Choroid plexus epithelial cell (primary cell): ENCODE measurements around the gene MAN1A1.
"Not testable (repeated sequence)": the region's sequence is repeated elsewhere in the genome, so short reads cannot be mapped to it uniquely, and the experiment has no call there.

ENCODE experiments used
- DNase-seq: peaks from one replicate; pipeline ENCODE4 v3.0.0-alpha.2; 2010; ENCODE audit warnings: low read depth
- H3K4me3 ChIP-seq: 2 replicates; pipeline ENCODE4 v1.5.1; 2011; ENCODE audit warnings: low read depth, mild to moderate bottlenecking, control low read depth, low read length, moderate library complexity
- TF ChIP-seq, protein P1 (sequence below): conservative IDR thresholded peaks from 2 replicates; pipeline ENCODE4 v1.5.1; 2011; ENCODE audit warnings: low read depth, mild to moderate bottlenecking, control low read depth, inconsistent platforms, low read length, moderate library complexity

MAN1A1 gene

DNA sequence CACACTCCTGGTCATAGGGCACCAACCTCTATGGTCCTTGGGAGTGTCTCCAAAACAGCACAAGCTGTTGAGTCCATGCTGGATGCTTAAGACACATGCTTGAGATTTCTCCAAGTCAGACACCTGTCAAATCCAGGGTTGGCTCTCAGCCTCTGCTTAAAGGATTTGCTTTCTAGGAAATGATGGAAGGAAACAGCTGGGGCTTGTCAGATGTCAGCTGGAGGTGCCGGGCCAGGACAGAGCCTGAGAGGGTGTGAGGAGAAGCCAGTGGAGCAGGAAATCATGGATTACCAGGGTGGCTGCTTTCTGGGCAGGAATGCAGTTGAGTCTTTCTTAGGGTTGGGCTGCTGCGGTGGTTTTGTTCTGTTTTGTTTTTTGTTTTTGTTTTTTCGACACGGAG is 188.1 kb downstream of the MAN1A1 start:
- TF ChIP-seq, protein P1, sequence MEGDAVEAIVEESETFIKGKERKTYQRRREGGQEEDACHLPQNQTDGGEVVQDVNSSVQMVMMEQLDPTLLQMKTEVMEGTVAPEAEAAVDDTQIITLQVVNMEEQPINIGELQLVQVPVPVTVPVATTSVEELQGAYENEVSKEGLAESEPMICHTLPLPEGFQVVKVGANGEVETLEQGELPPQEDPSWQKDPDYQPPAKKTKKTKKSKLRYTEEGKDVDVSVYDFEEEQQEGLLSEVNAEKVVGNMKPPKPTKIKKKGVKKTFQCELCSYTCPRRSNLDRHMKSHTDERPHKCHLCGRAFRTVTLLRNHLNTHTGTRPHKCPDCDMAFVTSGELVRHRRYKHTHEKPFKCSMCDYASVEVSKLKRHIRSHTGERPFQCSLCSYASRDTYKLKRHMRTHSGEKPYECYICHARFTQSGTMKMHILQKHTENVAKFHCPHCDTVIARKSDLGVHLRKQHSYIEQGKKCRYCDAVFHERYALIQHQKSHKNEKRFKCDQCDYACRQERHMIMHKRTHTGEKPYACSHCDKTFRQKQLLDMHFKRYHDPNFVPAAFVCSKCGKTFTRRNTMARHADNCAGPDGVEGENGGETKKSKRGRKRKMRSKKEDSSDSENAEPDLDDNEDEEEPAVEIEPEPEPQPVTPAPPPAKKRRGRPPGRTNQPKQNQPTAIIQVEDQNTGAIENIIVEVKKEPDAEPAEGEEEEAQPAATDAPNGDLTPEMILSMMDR, result no peak
- no peak overlapping the region for H3K4me3 ChIP-seq
- no peak for DNase-seq

DNA sequence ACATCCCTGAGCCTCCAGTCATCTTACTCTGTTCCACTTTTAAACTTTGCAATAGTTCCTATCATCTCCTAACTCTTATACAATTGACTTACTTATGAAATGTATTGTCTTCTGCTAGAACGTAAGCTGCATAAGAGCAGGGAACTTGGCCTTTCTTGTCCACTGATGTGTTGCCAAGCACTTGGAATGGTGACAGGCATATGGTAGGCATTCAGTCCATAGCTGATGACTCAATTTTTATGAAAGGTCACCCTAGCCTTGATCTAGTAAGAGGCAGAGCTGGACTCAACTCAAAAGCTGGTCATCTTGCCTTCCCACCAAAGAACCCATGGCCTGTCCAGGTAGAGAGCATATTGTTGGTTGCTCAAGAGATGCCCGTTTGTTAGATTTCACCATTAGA is 188.7 kb downstream of the MAN1A1 start:
- H3K4me3 ChIP-seq, result no peak overlapping the region
- TF ChIP-seq, protein P1, result no peak
- DNase-seq, result no peak

DNA sequence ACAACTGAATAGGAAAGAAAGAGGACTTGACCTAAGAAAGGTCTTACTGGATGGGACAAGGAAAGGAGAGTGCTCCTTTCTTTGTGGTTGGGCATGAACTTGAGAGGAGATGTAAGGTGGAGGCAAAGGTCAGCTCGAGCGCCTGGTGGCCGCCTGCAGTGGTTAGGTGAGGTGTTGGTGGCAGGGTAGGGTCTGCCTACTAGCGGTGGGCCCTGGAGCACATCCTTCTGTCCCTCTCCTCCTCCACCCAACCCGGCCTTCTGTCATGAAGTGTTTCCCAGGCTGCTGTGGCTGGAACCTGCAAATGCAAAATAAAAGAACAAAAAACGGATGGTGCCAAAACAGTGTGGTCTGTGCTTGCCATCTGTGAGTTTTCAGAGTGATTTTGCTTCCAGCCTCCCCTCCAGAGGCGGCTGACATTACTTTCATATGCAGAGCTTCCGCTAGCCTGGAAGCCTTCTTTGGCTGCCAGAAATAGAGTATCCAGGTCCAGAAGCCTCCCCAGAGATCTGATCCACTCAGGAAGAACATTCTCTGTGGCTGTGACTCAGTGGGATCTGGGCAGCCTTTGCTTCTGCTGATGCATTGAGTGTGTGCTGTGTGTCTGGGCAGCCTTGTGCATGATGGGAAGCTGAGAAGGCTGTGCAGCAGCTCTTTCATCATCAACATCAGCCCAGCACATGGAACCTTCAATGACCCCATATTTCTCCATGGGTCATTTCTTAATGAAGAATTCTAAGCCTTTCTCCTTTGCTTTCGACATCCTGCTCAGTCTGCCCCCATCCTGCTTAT is 191.3 kb downstream of the MAN1A1 start:
- H3K4me3 ChIP-seq, result no peak overlapping the region
- TF ChIP-seq, protein P1, result no peak
- DNase-seq, result peak; percentile 74

DNA sequence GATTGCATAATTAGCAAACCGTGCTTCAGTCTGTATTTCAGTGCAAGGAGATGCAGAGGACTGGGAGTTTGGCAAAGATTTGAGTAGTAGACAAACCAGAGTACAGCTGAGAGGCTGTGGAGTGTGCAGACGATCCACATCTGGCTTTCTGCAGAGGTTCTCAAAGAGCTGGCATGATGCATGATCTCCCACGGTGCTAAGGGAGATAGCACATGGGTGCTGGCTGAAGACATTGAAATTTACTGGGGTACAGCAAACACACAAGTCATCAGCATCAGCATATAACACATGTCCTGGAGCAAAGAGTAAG is 192.1 kb downstream of the MAN1A1 start:
- H3K4me3 ChIP-seq, result no peak overlapping the region
- TF ChIP-seq, protein P1, result no peak
- DNase-seq, result no peak

DNA sequence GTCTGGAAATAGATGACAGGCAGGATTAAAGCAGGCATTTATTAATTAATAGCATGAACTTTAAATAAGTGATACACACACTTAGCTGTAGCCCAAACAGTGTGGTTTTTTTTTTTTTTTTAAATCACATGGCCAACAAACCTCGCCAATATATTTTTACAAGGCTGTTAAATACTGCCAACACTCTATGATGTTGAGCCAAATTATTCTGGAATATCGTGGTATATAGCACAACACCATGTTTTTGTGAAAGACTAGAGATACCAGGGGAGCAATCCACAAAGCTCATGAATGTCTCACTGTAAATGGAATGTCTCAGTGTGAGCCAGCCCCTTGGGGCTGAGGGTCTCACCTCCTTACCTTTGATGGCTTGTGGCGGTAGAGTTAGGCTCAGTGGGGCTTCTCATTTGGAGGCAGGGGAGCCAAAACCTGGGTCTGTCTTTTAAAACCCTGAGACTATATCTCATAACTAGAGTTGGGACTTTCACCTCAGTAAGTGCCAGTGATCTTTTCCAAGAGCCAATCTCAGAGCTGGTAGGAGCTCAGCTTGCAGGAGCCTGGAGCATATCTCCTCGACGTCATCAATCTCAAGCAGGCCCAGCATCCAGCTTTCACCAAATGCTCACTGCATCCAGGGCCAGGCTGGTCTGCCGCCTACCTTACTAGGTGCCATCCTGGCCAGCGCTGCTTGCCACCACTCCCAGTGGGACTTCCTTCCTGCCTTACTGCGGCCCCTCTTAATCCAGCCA is 192.6 kb downstream of the MAN1A1 start:
- no peak overlapping the region for H3K4me3 ChIP-seq
- TF ChIP-seq, protein P1, result no peak
- DNase-seq, result no peak

DNA sequence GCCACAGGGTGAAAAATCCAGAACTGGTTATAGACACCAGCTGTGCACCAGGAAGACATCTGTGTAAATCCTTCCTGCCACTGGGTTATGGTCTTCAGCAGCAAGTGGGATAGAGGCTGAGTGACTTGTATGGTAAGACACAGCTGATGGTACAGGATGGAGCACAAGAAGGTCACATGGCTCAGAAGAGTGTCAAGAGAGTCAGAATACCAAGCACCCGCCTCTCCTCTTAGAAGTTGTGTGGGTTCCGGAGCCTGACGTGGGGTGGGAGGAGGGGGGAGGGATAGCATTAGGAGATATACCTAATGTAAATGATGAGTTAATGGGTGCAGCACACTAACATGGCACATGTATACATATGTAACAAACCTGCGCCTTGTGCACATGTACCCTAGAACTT is 193.5 kb downstream of the MAN1A1 start:
- not testable (repeated sequence) for H3K4me3 ChIP-seq

DNA sequence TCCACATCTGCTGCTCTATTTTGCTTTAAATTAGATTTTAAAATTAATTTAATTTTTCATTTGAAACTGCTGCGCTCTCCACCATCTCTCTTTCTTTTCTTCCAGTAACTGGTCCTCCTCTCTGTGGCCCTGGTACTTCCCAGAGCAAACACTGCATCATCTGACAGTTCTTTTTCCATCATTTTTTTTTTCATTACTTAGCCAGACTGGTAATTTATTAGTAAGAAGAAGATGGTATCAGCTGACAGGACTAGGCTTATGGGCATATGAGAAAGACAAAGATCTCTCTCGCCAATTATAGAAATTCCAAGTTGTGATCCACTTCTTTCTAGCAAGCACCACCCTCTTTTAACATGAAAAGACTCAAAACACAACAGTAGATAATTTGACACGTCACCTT is 197.4 kb downstream of the MAN1A1 start:
- DNase-seq, result no peak
- TF ChIP-seq, protein P1, result no peak

More for the DNA sequence above, 193.5 kb downstream of the MAN1A1 start:
- DNase-seq, result not testable (repeated sequence)

More for the DNA sequence above, 197.4 kb downstream of the MAN1A1 start:
- no peak overlapping the region for H3K4me3 ChIP-seq
